BJ (cell line): ENCODE results near the gene APCDD1L. TPM values are rescaled to one million over a fixed set of nuclear protein-coding genes. Genes with fewer than 3 reads are reported as not detected.

Experiments
- CTCF ChIA-PET: fragments of 350-600 bp; formaldehyde crosslinking; extraction: SDS; loops from one replicate; lab custom pipeline; 2021; ENCODE audit warnings: antibody characterized with exemption, inconsistent platforms; lab: Yijun Ruan, JAX
- POLR2A ChIA-PET: fragments of 300-600 bp; sonication (Branson Sonifier 250); formaldehyde crosslinking; extraction: SDS; loops from one replicate; lab custom pipeline; 2021; ENCODE audit warnings: antibody characterized with exemption; lab: Charles Lee
- DNase-seq: peaks from one replicate; pipeline ENCODE4 v3.0.0-alpha.2; 2011; ENCODE audit warnings: low read depth
- H3K27me3 ChIP-seq: 2 replicates; pipeline ENCODE4 v1.6.0; 2011; ENCODE audit warnings: low read length; ENCODE audit not compliant: control insufficient read depth, insufficient read depth
- H3K36me3 ChIP-seq: 2 replicates; pipeline ENCODE4 v1.5.1; 2011; ENCODE audit warnings: low read length; ENCODE audit not compliant: control insufficient read depth, insufficient read depth
- H3K4me3 ChIP-seq: 2 replicates; pipeline ENCODE4 v1.5.1; 2011; ENCODE audit warnings: low read depth, mild to moderate bottlenecking, control low read depth, low read length
- CTCF ChIP-seq: IDR thresholded peaks from 2 replicates; pipeline ENCODE4 v1.5.1; 2011; ENCODE audit warnings: low read depth, mild to moderate bottlenecking, control low read depth, inconsistent platforms, low read length, moderate library complexity; ENCODE audit not compliant: insufficient read depth
- polyA plus RNA-seq: library from polyadenylated mRNA; depleted of rRNA; stranded (reverse); fragments of >200 nt; gene quantifications from 2 replicates; pipeline ENCODE4 v1.2.3, GENCODE V29; 2011

APCDD1L gene
- polyA plus RNA-seq, 1 experiment, result 2.5 TPM

- POLR2A ChIA-PET, result no interaction called here
- DNase-seq, result no peak
- Histone ChIP-seq H3K27me3 (no peaks in the 10 kb centered on the region), H3K36me3 (no peaks in the 10 kb centered on the region), H3K4me3 (no peak overlapping the region)
- TF ChIP-seq CTCF, result no peak
- CTCF ChIA-PET, result no interaction called here
These were observed 48.2 kb downstream of the APCDD1L start for GRCh38 chr20:58466729-58467571.

- no peak for TF ChIP-seq CTCF
- Histone ChIP-seq H3K36me3 (no peaks in the 10 kb centered on the region), H3K27me3 (no peaks in the 10 kb centered on the region), H3K4me3 (no peak overlapping the region)
- no peak for DNase-seq
- ChIA-PET CTCF (no interaction called here), POLR2A (no interaction called here)
These were observed 49.0 kb downstream of the APCDD1L start for GRCh38 chr20:58466095-58466708.

- CTCF ChIA-PET, result interaction anchor here (2.2 kb wide), 1 partner anchor 16 kb away, joined by 6 read pairs; no protein-coding TSS in a partner anchor
- POLR2A ChIA-PET, result no interaction called here
These were observed 50.4 kb downstream of the APCDD1L start for GRCh38 chr20:58464838-58465237.

GRCh38 chr20:58463256-58463655 lies 51.9 kb downstream of the APCDD1L start:
- Histone ChIP-seq H3K4me3 (no peak overlapping the region), H3K36me3 (no peaks in the 10 kb centered on the region), H3K27me3 (no peaks in the 10 kb centered on the region)
- DNase-seq, result no peak
- TF ChIP-seq CTCF, result no peak
- ChIA-PET CTCF (interaction anchor here (1.0 to 2.2 kb wide), 5 partner anchors 14 to 188 kb away, joined by 3 to 6 read pairs (median 3); partner anchors contain the start of gene STX16), POLR2A (no interaction called here)

More at GRCh38 chr20:58464838-58465237, 50.4 kb downstream of the APCDD1L start:
- Histone ChIP-seq H3K4me3 (no peak overlapping the region), H3K36me3 (no peaks in the 10 kb centered on the region), H3K27me3 (no peaks in the 10 kb centered on the region)
- TF ChIP-seq CTCF, result no peak
- no peak for DNase-seq

- no peak overlapping the region for H3K4me3 ChIP-seq
- DNase-seq, result no peak
- H3K27me3 ChIP-seq, result no peaks in the 10 kb centered on the region
- POLR2A ChIA-PET, result no interaction called here
- H3K36me3 ChIP-seq, result no peaks in the 10 kb centered on the region
- TF ChIP-seq CTCF, result no peak
- CTCF ChIA-PET, result interaction anchor here (0.8 kb wide), 1 partner anchor 19 kb away, joined by 4 read pairs; no protein-coding TSS in a partner anchor
These were observed 53.3 kb downstream of the APCDD1L start for GRCh38 chr20:58461899-58462298.
